Measurements from ENCODE around the gene SPIRE1.

Gene SPIRE1

GRCh38 chr18:12621742-12622306, 36.1 kb downstream of the SPIRE1 start:
- DNase-seq (ENCODE audit: low read depth), result peak; percentile 87
- no peak overlapping the region for H3K4me3 ChIP-seq (ENCODE audit: low read length)
- no peak for TF ChIP-seq CTCF (conservative IDR thresholded peaks at IDR 0.05; ENCODE audit: low read depth, low read length)

- no peak for DNase-seq (ENCODE audit: low read depth)
Measured at GRCh38 chr18:12615748-12616147, 42.2 kb downstream of the SPIRE1 start.

GRCh38 chr18:12608301-12608700, 49.6 kb downstream of the SPIRE1 start:
- DNase-seq (ENCODE audit: low read depth), result no peak
- TF ChIP-seq CTCF (conservative IDR thresholded peaks at IDR 0.05; ENCODE audit: low read depth, low read length), result no peak
- H3K4me3 ChIP-seq (ENCODE audit: low read length), result no peak overlapping the region

More at GRCh38 chr18:12615748-12616147, 42.2 kb downstream of the SPIRE1 start:
- H3K4me3 ChIP-seq (ENCODE audit: low read length), result no peak overlapping the region
- TF ChIP-seq CTCF (conservative IDR thresholded peaks at IDR 0.05; ENCODE audit: low read depth, low read length), result no peak

- no peak overlapping the region for H3K4me3 ChIP-seq (ENCODE audit: low read length)
- DNase-seq (ENCODE audit: low read depth), result peak; percentile 85
- TF ChIP-seq CTCF (conservative IDR thresholded peaks at IDR 0.05; ENCODE audit: low read depth, low read length), result no peak
Measured at GRCh38 chr18:12606592-12607315, 51.2 kb downstream of the SPIRE1 start.

DNA sequence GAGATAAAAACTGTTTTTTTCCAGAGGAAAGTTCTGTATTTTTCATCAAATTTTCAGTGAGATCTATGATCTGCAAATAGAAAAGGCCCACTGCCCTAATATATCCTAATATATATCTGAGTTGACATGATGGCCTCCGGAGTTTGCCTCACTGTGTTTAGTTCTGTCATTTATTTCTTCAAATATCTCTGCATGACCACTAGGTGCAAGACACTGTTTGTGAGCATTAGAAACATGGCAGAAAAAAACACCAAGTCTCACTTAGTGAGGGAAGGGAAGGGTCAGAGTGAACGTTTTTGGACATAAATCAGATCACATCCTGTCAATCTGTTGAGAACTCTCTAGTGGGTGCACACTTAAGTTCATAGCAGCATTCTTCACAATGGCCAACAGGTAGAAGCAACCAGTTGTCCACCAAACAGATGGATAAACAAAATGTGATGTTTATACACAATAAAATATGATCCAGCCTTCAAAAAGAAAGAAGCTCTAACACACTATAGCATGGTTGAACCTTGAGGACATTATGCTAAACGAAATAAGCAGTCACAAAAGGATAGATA, 53.4 kb downstream of the SPIRE1 start:
- no peak for DNase-seq (ENCODE audit: low read depth)
- TF ChIP-seq CTCF (conservative IDR thresholded peaks at IDR 0.05; ENCODE audit: low read depth, low read length), result peak; percentile 34
- H3K4me3 ChIP-seq (ENCODE audit: low read length), result no peak overlapping the region

GRCh38 chr18:12599966-12600365, 57.9 kb downstream of the SPIRE1 start:
- TF ChIP-seq CTCF (conservative IDR thresholded peaks at IDR 0.05; ENCODE audit: low read depth, low read length), result no peak
- DNase-seq (ENCODE audit: low read depth), result no peak
- no peak overlapping the region for H3K4me3 ChIP-seq (ENCODE audit: low read length)

DNA sequence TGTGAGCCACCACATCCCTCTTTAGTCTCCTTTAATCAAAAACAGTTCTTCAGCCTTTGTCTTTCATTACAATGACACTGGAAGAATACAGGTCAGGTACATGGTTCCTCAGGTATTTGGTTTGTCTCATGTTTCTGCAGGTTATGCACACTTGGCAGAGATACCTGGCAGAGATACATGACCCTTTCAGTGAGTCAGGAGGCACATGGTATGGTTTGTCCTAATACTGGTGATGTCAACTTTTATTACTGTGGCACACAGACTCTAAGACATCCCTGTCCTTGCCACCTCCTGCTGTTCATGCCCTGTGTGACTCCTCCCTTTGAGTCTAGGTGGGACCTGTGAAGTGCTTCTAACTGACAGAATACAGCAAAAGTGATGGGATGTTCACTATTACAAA, 58.4 kb downstream of the SPIRE1 start:
- no peak for DNase-seq (ENCODE audit: low read depth)
- TF ChIP-seq CTCF (conservative IDR thresholded peaks at IDR 0.05; ENCODE audit: low read depth, low read length), result no peak
- no peak overlapping the region for H3K4me3 ChIP-seq (ENCODE audit: low read length)
